ENCODE data around the gene MMP13.

GRCh38 chr11:102946237-102946636 is 9.3 kb downstream of the MMP13 start:
- TF ChIP-seq CTCF (IDR thresholded peaks at IDR 0.05; ENCODE audit: insufficient read depth, low read length) (no peak), POLR2AphosphoS5 (IDR thresholded peaks at IDR 0.05; ENCODE audit: low read depth) (no peak), REST (IDR thresholded peaks at IDR 0.05; ENCODE audit: insufficient replicate concordance, low read depth) (no peak)

Measured in HL-60 (cell line).